Keratinocyte (primary cell): ENCODE measurements around the gene HVCN1.

Source experiments
- CTCF ChIP-seq, 3 experiments: IDR thresholded peaks in 1 of 3; conservative IDR thresholded peaks in 1 of 3; optimal IDR thresholded peaks in 1 of 3; 2 replicates in 2 of 3; 3 replicates in 1 of 3; pipeline versions ENCODE3 to v1.5.1; 2011; ENCODE audit warnings: low read length in 3 of 3, mild to moderate bottlenecking in 3 of 3, moderate library complexity in 2 of 3, control low read depth in 1 of 3, inconsistent platforms in 1 of 3; ENCODE audit not compliant: insufficient read depth in 2 of 3; ENCODE audit errors: extremely low read depth in 1 of 3
- EZH2 ChIP-seq: IDR thresholded peaks from one replicate; pipeline ENCODE4 v1.6.1; 2012; ENCODE audit warnings: inconsistent platforms, mild to moderate bottlenecking, low read length, moderate library complexity

DNA sequence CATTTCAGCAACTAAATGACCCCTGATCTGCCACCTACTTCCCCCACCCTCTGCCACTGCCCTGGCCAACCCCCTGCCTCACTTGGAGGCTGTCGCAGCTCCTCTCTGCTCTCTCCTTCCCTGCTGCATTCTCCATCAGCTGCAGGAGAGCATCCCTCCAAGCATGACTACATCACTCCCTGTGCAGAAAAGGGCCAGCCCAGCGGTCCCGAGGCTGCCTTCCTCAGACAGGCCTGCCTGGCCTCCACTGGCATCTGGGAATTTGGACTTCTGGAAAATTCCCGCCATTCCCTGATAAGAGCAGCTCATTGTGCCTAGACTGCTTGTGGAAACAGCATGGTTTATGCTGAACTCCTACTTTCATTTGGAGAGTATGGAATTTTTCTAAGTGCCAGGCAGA lies 12.7 kb downstream of the HVCN1 start:
- TF ChIP-seq CTCF (optimal IDR thresholded peaks at IDR 0.05 in 1 of 3, IDR thresholded peaks at IDR 0.05 in 1 of 3, conservative IDR thresholded peaks at IDR 0.05 in 1 of 3; ENCODE audit: extremely low read depth in 1 of 3, insufficient read depth in 2 of 3, low read length in 3 of 3) (no peak), EZH2 (no peak)
